HUES6 (cell line): Measurements from ENCODE around the gene SFXN5.

Experiments used
- H3K27ac ChIP-seq: 2 replicates; pipeline ENCODE4 v1.7.0; 2013; ENCODE audit warnings: low read depth, mild to moderate bottlenecking, low read length, inconsistent platforms
- H3K27me3 ChIP-seq: 2 replicates; pipeline ENCODE4 v1.6.1; 2013; ENCODE audit warnings: low read length; ENCODE audit not compliant: control insufficient read depth, insufficient read depth
- H3K36me3 ChIP-seq: 2 replicates; pipeline ENCODE4 v1.6.1; 2013; ENCODE audit warnings: low read length; ENCODE audit not compliant: control insufficient read depth, insufficient read depth
- H3K4me1 ChIP-seq: 2 replicates; pipeline ENCODE4 v1.6.1; 2013; ENCODE audit warnings: low read length; ENCODE audit not compliant: control insufficient read depth, insufficient read depth
- H3K4me3 ChIP-seq: 2 replicates; pipeline ENCODE4 v1.5.1; 2013; ENCODE audit warnings: low read depth, low read length
- H3K9ac ChIP-seq: one replicate; pipeline ENCODE4 v1.6.1; 2013; ENCODE audit warnings: mild to moderate bottlenecking, low read length
- H3K9me3 ChIP-seq: 2 replicates; pipeline ENCODE4 v1.6.1; 2013; ENCODE audit warnings: low read depth, low read length; ENCODE audit not compliant: control insufficient read depth, insufficient read depth

The SFXN5 gene

DNA sequence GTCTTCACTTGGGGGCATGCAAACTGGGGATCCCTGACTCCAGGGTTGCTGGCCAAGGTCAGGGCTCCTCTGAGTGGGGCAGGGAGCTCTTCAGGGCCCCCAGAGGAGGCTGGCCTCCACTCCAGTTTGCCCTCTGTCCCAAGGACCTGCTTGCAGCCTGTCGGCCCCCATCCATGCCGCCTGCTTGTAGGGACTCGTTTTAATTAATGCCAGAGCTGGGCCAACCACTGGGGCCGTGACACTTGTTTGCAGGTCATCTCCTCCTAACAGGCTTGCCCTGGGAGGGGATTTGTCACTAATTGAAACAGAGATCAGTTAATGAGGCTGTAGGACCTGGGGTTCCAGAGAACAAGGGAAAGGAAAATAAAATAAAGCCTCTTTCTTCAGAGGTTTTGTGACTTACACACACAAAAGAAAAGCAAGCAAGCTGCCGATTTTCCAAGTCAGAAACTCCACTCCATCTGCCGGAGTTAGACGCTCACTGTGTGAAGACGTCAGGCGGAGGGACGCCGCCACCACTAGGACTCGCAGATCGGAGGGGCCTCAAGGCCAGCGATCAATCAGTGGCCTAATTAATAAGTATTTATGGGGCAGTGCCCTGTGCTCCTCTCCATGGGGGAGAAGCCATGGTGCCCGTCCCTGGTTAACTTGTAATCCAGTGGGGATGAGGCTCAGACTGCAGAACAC, 75.9 kb downstream of the SFXN5 start:
- 0 out of 2 replicates have a peak, but pooled peaks cover 2% of the 10 kb centered on the region for H3K36me3 ChIP-seq
- no peak overlapping the region for H3K9ac ChIP-seq
- peaks cover 6% of the 10 kb centered on the region; the same call in 1 of the 2 replicates for H3K4me1 ChIP-seq
- H3K9me3 ChIP-seq, result no peaks in the 10 kb centered on the region
- no peaks in the 10 kb centered on the region for H3K27me3 ChIP-seq
- H3K4me3 ChIP-seq, result no peak overlapping the region
- H3K27ac ChIP-seq, result no peak overlapping the region

DNA sequence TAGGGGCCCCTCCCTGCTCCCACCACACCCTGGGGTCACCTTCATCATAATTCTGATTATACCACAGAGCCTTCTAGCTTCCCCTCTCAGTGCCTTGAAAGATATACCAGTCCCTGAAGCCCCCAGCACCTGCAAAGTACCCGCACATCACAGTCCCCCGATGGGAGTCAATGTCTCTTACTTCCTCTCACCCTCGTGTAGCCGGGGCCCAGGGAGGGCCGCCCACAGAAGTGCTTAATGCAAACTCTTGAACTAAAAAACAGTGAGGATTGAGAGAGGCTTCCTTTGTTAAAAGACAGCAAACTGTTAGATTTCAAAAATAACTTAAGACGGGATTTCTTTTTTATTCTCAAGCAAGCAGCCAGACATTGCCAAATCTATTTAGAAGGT, 76.5 kb downstream of the SFXN5 start:
- Histone ChIP-seq H3K27me3 (no peaks in the 10 kb centered on the region), H3K27ac (no peak overlapping the region), H3K36me3 (0 out of 2 replicates have a peak, but pooled peaks cover 2% of the 10 kb centered on the region), H3K9me3 (no peaks in the 10 kb centered on the region), H3K9ac (no peak overlapping the region), H3K4me3 (no peak overlapping the region), H3K4me1 (peaks cover 8% of the 10 kb centered on the region; the same call in 1 of the 2 replicates)

DNA sequence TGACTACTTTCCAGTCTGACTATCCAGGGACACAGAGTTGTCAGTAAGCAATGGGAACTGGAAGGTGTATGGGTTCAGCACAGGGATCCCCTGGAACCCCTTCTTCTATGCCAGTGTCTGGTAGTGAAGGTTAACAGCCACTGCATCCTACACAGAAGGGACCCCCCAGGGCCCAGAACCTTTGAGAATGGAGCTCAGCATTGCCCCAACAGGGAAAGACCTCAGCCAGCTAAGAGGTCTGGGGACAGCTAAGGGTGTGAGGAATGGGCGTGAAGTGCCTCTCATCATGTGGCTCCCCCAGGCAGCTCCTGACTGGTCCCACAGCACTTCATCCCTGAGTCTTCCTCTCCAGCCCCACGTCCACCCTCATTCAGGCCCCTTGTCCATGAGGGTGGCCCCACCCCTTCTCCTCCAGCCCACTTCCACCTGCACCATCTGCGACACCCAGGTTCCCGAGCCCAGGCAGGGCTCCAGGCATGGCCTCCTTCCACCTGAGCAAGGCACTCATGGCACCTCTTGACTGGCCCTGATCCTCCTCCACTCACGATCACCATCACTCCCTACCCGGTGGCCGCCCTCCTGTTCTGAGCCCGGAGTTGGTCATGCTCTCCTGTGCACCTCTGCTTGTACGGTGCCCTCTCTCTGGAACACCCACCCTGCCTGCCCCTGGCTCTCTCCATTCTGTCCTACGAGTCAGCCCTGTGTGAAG, 77.1 kb downstream of the SFXN5 start:
- Histone ChIP-seq H3K4me1 (peaks cover 9% of the 10 kb centered on the region; the same call in 1 of the 2 replicates), H3K9me3 (no peaks in the 10 kb centered on the region), H3K4me3 (no peak overlapping the region), H3K27ac (no peak overlapping the region), H3K27me3 (no peaks in the 10 kb centered on the region), H3K36me3 (0 out of 2 replicates have a peak, but pooled peaks cover 2% of the 10 kb centered on the region), H3K9ac (no peak overlapping the region)

DNA sequence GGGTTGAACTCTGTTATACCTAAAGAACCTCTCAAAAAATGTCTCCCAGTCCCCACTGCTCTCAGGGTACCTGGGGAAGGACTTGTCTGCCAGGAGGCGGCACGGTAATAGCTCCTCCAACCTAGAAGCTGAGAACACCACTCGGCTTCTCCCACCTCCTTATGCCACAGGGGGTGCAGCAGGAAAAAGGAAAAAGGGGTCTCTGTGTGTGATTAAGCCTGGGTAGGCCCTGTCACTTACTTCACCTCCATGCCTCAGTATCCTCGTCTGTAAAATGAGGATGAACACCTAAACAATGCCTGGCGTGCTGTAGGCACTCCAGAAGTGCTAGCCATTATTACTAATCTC, 77.6 kb downstream of the SFXN5 start:
- 0 out of 2 replicates have a peak, but pooled peaks cover 2% of the 10 kb centered on the region for H3K36me3 ChIP-seq
- H3K9me3 ChIP-seq, result no peaks in the 10 kb centered on the region
- no peak overlapping the region for H3K9ac ChIP-seq
- peaks cover 9% of the 10 kb centered on the region; the same call in 1 of the 2 replicates for H3K4me1 ChIP-seq
- no peaks in the 10 kb centered on the region for H3K27me3 ChIP-seq
- H3K27ac ChIP-seq, result no peak overlapping the region
- H3K4me3 ChIP-seq, result no peak overlapping the region

DNA sequence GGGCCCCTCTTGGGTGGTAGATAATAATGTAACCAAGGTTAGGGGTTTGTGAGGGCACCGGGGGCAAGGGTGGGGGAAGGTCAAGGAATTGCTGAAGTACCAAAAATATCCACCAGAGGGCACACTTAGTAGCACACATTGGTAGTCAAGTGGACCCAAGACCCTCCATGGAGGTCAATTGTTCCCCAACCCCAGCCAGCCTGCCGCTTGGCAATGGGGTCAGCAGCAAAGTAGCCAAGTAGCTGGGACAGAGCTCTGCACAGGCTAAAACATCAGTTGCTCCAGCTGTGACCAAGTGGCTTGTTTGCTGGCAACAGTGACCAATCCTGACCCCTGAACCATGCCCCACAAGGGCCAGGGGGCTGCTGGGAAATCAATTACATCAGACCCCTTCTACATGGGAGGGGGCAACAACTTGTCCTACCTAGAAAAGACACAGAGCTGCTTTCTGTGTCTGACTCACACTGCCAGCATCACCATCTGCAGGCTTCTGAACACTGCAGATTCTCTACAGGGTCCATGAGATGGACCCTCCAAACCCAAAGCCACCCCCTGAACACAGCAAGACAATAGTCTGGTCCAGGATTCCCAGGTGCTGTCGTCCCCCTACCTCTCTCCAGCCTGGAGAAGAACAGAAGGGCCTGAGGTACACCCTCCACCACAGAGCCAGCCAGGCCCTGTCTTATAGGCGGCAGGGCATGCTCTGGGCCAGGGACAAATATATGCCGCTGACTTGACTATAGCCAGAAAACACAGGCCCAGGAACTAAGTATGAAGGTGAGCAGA, 78.2 kb downstream of the SFXN5 start:
- Histone ChIP-seq H3K4me3 (no peak overlapping the region), H3K9ac (no peak overlapping the region), H3K27ac (no peak overlapping the region), H3K36me3 (0 out of 2 replicates have a peak, but pooled peaks cover 2% of the 10 kb centered on the region), H3K9me3 (no peaks in the 10 kb centered on the region), H3K27me3 (no peaks in the 10 kb centered on the region), H3K4me1 (peaks cover 9% of the 10 kb centered on the region; the same call in 1 of the 2 replicates)

DNA sequence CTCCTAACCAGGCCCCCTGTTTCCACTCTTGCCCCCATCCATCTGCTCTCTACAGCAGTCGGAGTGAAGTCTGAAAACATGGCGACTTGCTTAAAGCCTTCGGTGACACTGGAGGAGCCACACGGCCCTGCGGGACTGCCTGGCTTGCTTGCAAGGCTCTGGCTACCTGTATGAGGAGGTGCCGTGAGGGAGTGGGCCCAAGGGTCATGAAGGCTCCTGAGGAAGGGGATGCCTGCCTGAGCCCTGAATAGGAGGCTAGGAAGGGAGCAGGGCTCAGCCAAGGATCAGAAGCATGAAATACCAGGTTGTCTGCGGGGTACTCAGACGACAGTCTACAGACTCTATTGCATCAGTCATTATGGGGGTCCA, 78.8 kb downstream of the SFXN5 start:
- Histone ChIP-seq H3K4me3 (no peak overlapping the region), H3K9me3 (no peaks in the 10 kb centered on the region), H3K4me1 (peaks cover 9% of the 10 kb centered on the region; the same call in 1 of the 2 replicates), H3K27me3 (no peaks in the 10 kb centered on the region), H3K9ac (no peak overlapping the region), H3K36me3 (0 out of 2 replicates have a peak, but pooled peaks cover 4% of the 10 kb centered on the region), H3K27ac (no peak overlapping the region)

DNA sequence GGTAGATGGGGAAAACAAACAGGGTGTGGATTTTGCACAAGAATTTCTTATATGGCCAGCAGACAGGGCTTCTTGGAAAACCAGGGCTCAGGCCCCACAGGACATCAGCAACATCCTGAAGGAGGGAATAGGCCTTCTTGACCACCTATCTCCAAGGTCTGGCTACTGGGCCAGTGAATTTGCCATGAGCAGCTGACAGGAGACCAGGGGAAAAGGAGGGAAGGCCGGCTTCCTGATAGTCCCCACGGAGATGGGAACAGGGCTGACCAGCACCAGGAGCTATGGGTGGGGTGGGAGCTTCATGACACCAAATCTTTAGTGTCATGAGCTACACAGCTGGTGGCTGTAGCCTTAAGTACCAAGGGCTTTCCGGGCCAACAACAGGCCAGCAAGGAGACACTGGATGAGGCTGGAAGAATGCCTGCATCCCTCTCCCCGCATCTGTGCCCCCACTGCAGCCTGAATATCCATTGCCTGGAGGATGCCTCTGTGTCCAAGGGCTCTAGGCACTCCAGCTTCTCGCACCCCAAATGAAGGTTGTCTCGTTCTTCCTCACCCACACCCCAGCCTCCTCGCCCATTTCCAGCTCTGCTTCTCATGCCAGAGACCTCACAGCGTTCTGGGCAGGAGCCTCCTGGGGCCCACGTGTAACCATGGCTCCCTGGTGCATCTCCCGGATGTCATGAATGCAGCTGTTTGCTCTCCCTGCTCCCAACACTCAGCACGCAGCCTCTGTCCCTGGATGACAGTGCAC, 79.4 kb downstream of the SFXN5 start:
- no peak overlapping the region for H3K4me3 ChIP-seq
- no peak overlapping the region for H3K27ac ChIP-seq
- H3K9me3 ChIP-seq, result no peaks in the 10 kb centered on the region
- H3K9ac ChIP-seq, result no peak overlapping the region
- peaks cover 9% of the 10 kb centered on the region; the same call in 1 of the 2 replicates for H3K4me1 ChIP-seq
- no peaks in the 10 kb centered on the region for H3K27me3 ChIP-seq
- H3K36me3 ChIP-seq, result 0 out of 2 replicates have a peak, but pooled peaks cover 5% of the 10 kb centered on the region

DNA sequence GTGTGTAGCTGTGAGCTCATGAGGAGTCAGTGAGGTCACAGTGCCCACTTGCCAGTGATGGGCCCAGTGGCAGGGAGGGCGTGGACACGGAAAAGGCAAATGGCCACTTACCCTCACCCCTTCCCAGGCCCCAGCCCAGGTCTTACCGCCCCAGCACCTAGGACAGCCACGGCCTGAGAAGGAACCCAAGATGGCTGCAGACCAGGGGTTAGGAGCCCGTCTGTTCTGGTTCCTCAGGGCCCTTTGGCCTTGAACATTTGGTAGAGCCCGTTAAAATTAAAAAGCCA, 80.1 kb downstream of the SFXN5 start:
- Histone ChIP-seq H3K9ac (no peak overlapping the region), H3K9me3 (no peaks in the 10 kb centered on the region), H3K36me3 (0 out of 2 replicates have a peak, but pooled peaks cover 5% of the 10 kb centered on the region), H3K4me1 (peaks cover 9% of the 10 kb centered on the region; the same call in 1 of the 2 replicates), H3K27me3 (no peaks in the 10 kb centered on the region), H3K27ac (no peak overlapping the region), H3K4me3 (no peak overlapping the region)

DNA sequence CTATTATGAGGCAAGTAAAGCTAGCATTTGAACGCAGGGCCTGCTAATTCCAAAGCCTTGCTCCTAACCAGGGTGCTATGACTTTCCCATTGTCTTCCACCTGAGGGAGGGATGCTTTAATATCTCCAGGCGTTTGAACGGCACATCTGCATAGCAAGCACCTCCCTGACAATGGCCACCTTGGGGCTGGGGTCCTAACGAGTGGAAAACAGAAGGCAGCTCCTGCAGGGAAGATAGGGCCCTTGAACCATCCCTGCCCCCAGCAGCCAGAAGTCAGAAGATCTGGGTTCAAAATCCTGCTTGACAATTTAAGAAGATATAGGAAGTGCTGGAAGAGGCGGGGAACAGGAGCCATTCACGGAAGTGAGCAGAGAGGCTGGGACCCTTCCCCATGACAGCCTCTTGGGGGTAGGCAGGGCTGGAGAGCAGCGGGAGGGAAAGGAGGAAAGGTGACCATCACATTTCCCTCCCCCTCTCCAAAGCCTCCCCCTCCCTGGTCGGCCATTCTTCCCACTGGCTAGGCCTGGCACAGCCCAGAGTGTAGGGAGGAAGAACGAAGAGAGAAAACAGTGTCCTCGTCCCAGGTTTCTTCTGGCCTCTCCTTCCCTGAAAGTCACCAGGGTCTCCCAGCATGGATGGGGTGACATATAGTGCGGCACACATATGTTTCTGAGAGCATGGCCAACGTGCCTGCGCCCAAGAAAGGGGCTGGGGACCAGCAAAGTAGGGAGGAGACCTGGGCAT, 80.6 kb downstream of the SFXN5 start:
- Histone ChIP-seq H3K36me3 (0 out of 2 replicates have a peak, but pooled peaks cover 5% of the 10 kb centered on the region), H3K9me3 (no peaks in the 10 kb centered on the region), H3K4me1 (peaks cover 9% of the 10 kb centered on the region; the same call in 1 of the 2 replicates), H3K4me3 (no peak overlapping the region), H3K27ac (no peak overlapping the region), H3K27me3 (no peaks in the 10 kb centered on the region), H3K9ac (no peak overlapping the region)
